ENCODE measurements around the gene SCLY. TPM values are rescaled to one million over a fixed set of nuclear protein-coding genes. Genes with fewer than 3 reads are reported as not detected.

The SCLY gene
- total RNA-seq, 4 donors from 2014 or later, result 5.5 to 14.5 (median 9.6) TPM

GRCh38 chr2:238020816-238021215 lies 40.0 kb upstream of the SCLY start:
- no peak for DNase-seq (ENCODE audit: low spot score in 2 of 2)
- TF ChIP-seq POLR2AphosphoS5 (IDR thresholded peaks at IDR 0.05), result no peak
- TF ChIP-seq EP300 (IDR thresholded peaks at IDR 0.05), result no peak
- TF ChIP-seq POLR2A (IDR thresholded peaks at IDR 0.05), result no peak
- TF ChIP-seq CTCF (IDR thresholded peaks at IDR 0.05), result no peak
- Histone ChIP-seq H3K27me3 (no peaks in the 10 kb centered on the region), H3K27ac (no peak overlapping the region), H3K4me3 (no peak overlapping the region), H3K4me1 (no peaks in the 10 kb centered on the region), H3K9me3 (no peaks in the 10 kb centered on the region), H3K36me3 (peaks cover 24% of the 10 kb centered on the region)
- WGBS, result 94% methylated on average over 9 of the region's 9 CpGs

GRCh38 chr2:238021327-238021726 lies 39.5 kb upstream of the SCLY start:
- WGBS, result 94% methylated on average over 4 of the region's 4 CpGs
- DNase-seq (ENCODE audit: low spot score in 2 of 2), result no peak
- no peak for TF ChIP-seq EP300 (IDR thresholded peaks at IDR 0.05)
- no peak for TF ChIP-seq POLR2A (IDR thresholded peaks at IDR 0.05)
- no peak for TF ChIP-seq POLR2AphosphoS5 (IDR thresholded peaks at IDR 0.05)
- no peak for TF ChIP-seq CTCF (IDR thresholded peaks at IDR 0.05)
- peaks cover 27% of the 10 kb centered on the region for H3K36me3 ChIP-seq
- no peaks in the 10 kb centered on the region for H3K27me3 ChIP-seq
- no peaks in the 10 kb centered on the region for H3K9me3 ChIP-seq
- no peaks in the 10 kb centered on the region for H3K4me1 ChIP-seq
- H3K4me3 ChIP-seq, result no peak overlapping the region
- H3K27ac ChIP-seq, result no peak overlapping the region

- no peak for DNase-seq (ENCODE audit: low spot score in 2 of 2)
- TF ChIP-seq POLR2A (IDR thresholded peaks at IDR 0.05), result no peak
- TF ChIP-seq EP300 (IDR thresholded peaks at IDR 0.05), result no peak
- TF ChIP-seq CTCF (IDR thresholded peaks at IDR 0.05), result no peak
- TF ChIP-seq POLR2AphosphoS5 (IDR thresholded peaks at IDR 0.05), result no peak
- H3K9me3 ChIP-seq, result no peaks in the 10 kb centered on the region
Observed at GRCh38 chr2:238022594-238023157, 38.1 kb upstream of the SCLY start.

GRCh38 chr2:238023608-238024007 lies 37.2 kb upstream of the SCLY start:
- Histone ChIP-seq H3K4me1 (no peaks in the 10 kb centered on the region), H3K27me3 (no peaks in the 10 kb centered on the region), H3K27ac (no peak overlapping the region), H3K9me3 (no peaks in the 10 kb centered on the region), H3K36me3 (peaks cover 19% of the 10 kb centered on the region), H3K4me3 (no peak overlapping the region)
- no peak for DNase-seq (ENCODE audit: low spot score in 2 of 2)
- TF ChIP-seq EP300 (IDR thresholded peaks at IDR 0.05), result no peak
- no peak for TF ChIP-seq POLR2A (IDR thresholded peaks at IDR 0.05)
- TF ChIP-seq POLR2AphosphoS5 (IDR thresholded peaks at IDR 0.05), result no peak
- no peak for TF ChIP-seq CTCF (IDR thresholded peaks at IDR 0.05)
- 100% methylated on average over 2 of the region's 2 CpGs for WGBS

More at GRCh38 chr2:238022594-238023157, 38.1 kb upstream of the SCLY start:
- no peak overlapping the region for H3K4me3 ChIP-seq
- no peaks in the 10 kb centered on the region for H3K4me1 ChIP-seq
- H3K27me3 ChIP-seq, result no peaks in the 10 kb centered on the region
- 91% methylated on average over 5 of the region's 5 CpGs for WGBS
- H3K27ac ChIP-seq, result no peak overlapping the region
- H3K36me3 ChIP-seq, result peaks cover 22% of the 10 kb centered on the region

GRCh38 chr2:238024986-238025385 lies 35.8 kb upstream of the SCLY start:
- no peaks in the 10 kb centered on the region for H3K4me1 ChIP-seq
- DNase-seq (ENCODE audit: low spot score in 2 of 2), result no peak

More at GRCh38 chr2:238024986-238025385, 35.8 kb upstream of the SCLY start:
- H3K27ac ChIP-seq, result no peak overlapping the region
- no peaks in the 10 kb centered on the region for H3K27me3 ChIP-seq
- no peak overlapping the region for H3K4me3 ChIP-seq
- 83% methylated on average over 5 of the region's 8 CpGs for WGBS
- peaks cover 21% of the 10 kb centered on the region for H3K36me3 ChIP-seq
- TF ChIP-seq CTCF (IDR thresholded peaks at IDR 0.05), result no peak
- TF ChIP-seq EP300 (IDR thresholded peaks at IDR 0.05), result no peak
- TF ChIP-seq POLR2A (IDR thresholded peaks at IDR 0.05), result no peak
- TF ChIP-seq POLR2AphosphoS5 (IDR thresholded peaks at IDR 0.05), result no peak
- no peaks in the 10 kb centered on the region for H3K9me3 ChIP-seq

Data from suprapubic skin (tissue), 4 donors.